C4-2B (cell line): ENCODE measurements around the gene XPO4.

Experiments used
- CTCF ChIP-seq: fragments of 450-650 bp; conservative IDR thresholded peaks from 2 replicates; pipeline ENCODE4 v1.5.1; 2017; ENCODE audit warnings: mild to moderate bottlenecking
- ZFX ChIP-seq: fragments of 450-650 bp; IDR thresholded peaks from 2 replicates; pipeline ENCODE4 v1.6.1; 2017

DNA sequence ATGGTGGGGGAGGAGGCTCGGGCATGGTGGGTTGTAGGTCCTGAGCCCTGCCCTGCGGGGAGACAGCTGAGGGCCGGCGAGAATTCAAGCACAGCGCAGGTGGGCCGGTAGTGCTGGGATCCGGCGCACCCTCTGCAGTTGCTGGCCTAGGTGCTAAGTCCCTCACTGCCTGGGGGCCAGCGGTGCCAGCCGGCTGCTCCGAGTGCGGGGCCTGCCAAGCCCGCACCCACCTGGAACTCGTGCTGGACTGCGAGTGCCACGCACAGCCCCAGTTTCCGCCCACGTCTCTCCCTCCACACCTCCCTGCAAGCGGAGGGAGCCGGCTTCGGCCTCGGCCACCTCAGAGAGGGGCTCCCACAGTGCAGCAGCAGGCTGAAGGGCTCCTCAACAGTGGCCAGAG, 162.5 kb downstream of the XPO4 start:
- no peak for TF ChIP-seq CTCF
- TF ChIP-seq ZFX, result no peak
